HG02588 (cell line): ENCODE results near the gene PEX14.

Experiments
- ATAC-seq: cut with Tn5 transposase; IDR thresholded peaks from one replicate; pipeline ENCODE4 v1.9.1; 2021; ENCODE audit warnings: mild to moderate bottlenecking, moderate library complexity; ENCODE audit not compliant: unreplicated experiment

The PEX14 gene

GRCh38 chr1:10644307-10645128, 169.8 kb downstream of the PEX14 start:
- no peak for ATAC-seq

- ATAC-seq: no peak
Measured at GRCh38 chr1:10646347-10646861, 171.7 kb downstream of the PEX14 start.

GRCh38 chr1:10647414-10648170, 172.8 kb downstream of the PEX14 start:
- ATAC-seq: no peak

- no peak for ATAC-seq
Measured at GRCh38 chr1:10648689-10649516, 174.2 kb downstream of the PEX14 start.

GRCh38 chr1:10649517-10650201, 174.9 kb downstream of the PEX14 start:
- no peak for ATAC-seq

GRCh38 chr1:10650556-10651388, 176.0 kb downstream of the PEX14 start:
- ATAC-seq: no peak

GRCh38 chr1:10651389-10651766, 176.6 kb downstream of the PEX14 start:
- ATAC-seq: no peak

GRCh38 chr1:10651793-10652192, 177.0 kb downstream of the PEX14 start:
- no peak for ATAC-seq

- ATAC-seq: no peak
Measured at GRCh38 chr1:10652626-10653025, 177.9 kb downstream of the PEX14 start.

- ATAC-seq: no peak
Measured at GRCh38 chr1:10653370-10654125, 178.8 kb downstream of the PEX14 start.

- no peak for ATAC-seq
Measured at GRCh38 chr1:10655002-10655401, 180.3 kb downstream of the PEX14 start.

GRCh38 chr1:10656431-10656830, 181.7 kb downstream of the PEX14 start:
- ATAC-seq: no peak

- no peak for ATAC-seq
Measured at GRCh38 chr1:10657088-10657847, 182.5 kb downstream of the PEX14 start.

- ATAC-seq: no peak
Measured at GRCh38 chr1:10658396-10659066, 183.8 kb downstream of the PEX14 start.

GRCh38 chr1:10659218-10659617, 184.5 kb downstream of the PEX14 start:
- ATAC-seq: no peak

GRCh38 chr1:10659646-10660540, 185.1 kb downstream of the PEX14 start:
- no peak for ATAC-seq

GRCh38 chr1:10661453-10661852, 186.7 kb downstream of the PEX14 start:
- no peak for ATAC-seq
